NCI-H524 treated with DMSO at 0.1 percent for 48 hours (cell line): Measurements from ENCODE around the gene FXYD7.
A peak's percentile ranks its signal among the peaks of the same experiment; 100 is the strongest.
"Not testable (repeated sequence)": the region's sequence is repeated elsewhere in the genome, so short reads cannot be mapped to it uniquely, and the experiment has no call there.

Experiments
- DNase-seq: peaks from one replicate; lab custom pipeline; 2025; lab: John Stamatoyannopoulos, UW

The FXYD7 gene

GRCh38 chr19:35127871-35128270 is 15.2 kb upstream of the FXYD7 start:
- no peak for DNase-seq

GRCh38 chr19:35128398-35129057 is 14.5 kb upstream of the FXYD7 start:
- DNase-seq = no peak

- DNase-seq = not testable (repeated sequence)
These were observed 13.3 kb upstream of the FXYD7 start for GRCh38 chr19:35129724-35130274.

GRCh38 chr19:35130761-35131720 is 12.0 kb upstream of the FXYD7 start:
- DNase-seq = no peak

GRCh38 chr19:35132254-35132653 is 10.8 kb upstream of the FXYD7 start:
- no peak for DNase-seq

GRCh38 chr19:35133826-35134225 is 9.2 kb upstream of the FXYD7 start:
- DNase-seq = no peak

GRCh38 chr19:35134601-35135242 is 8.3 kb upstream of the FXYD7 start, which contains the start of gene LGI4:
Gene LGI4 (minus strand): TSS chr19:35135059. CDS start chr19:35134680, 379 bp downstream.
- no peak for DNase-seq

GRCh38 chr19:35135389-35135909 is 7.6 kb upstream of the FXYD7 start:
- peak; percentile 28 for DNase-seq

- DNase-seq = no peak
These were observed 6.8 kb upstream of the FXYD7 start for GRCh38 chr19:35136231-35136630.

GRCh38 chr19:35136977-35137702 is 5.9 kb upstream of the FXYD7 start:
- DNase-seq = no peak

- DNase-seq = no peak
These were observed 4.7 kb upstream of the FXYD7 start, which contains the start of gene FXYD1 for GRCh38 chr19:35138305-35138892. Gene FXYD1 (plus strand): TSS chr19:35138824. CDS start chr19:35140080, 1,256 bp downstream.

- DNase-seq = no peak
These were observed 2.7 kb upstream of the FXYD7 start for GRCh38 chr19:35140207-35140961.

- DNase-seq = no peak
These were observed 1.9 kb upstream of the FXYD7 start for GRCh38 chr19:35140962-35141836.

GRCh38 chr19:35141837-35142605 is 1.0 kb upstream of the FXYD7 start:
- DNase-seq = no peak

GRCh38 chr19:35142606-35143230 is 337 bp upstream of the FXYD7 start:
- no peak for DNase-seq

GRCh38 chr19:35143818-35144217 is 763 bp downstream of the FXYD7 start:
- no peak for DNase-seq

- no peak for DNase-seq
These were observed 1.2 kb downstream of the FXYD7 start for GRCh38 chr19:35144259-35144599.
